ENCODE data around the gene MOB3A. TPM values are rescaled to one million over a fixed set of nuclear protein-coding genes. Genes with fewer than 3 reads are reported as not detected.
"Not testable (repeated sequence)": the region's sequence is repeated elsewhere in the genome, so short reads cannot be mapped to it uniquely, and the experiment has no call there.

Gene MOB3A
- total RNA-seq, 2 donors from 2014 or later, result 37.9 to 48.4 TPM

DNA sequence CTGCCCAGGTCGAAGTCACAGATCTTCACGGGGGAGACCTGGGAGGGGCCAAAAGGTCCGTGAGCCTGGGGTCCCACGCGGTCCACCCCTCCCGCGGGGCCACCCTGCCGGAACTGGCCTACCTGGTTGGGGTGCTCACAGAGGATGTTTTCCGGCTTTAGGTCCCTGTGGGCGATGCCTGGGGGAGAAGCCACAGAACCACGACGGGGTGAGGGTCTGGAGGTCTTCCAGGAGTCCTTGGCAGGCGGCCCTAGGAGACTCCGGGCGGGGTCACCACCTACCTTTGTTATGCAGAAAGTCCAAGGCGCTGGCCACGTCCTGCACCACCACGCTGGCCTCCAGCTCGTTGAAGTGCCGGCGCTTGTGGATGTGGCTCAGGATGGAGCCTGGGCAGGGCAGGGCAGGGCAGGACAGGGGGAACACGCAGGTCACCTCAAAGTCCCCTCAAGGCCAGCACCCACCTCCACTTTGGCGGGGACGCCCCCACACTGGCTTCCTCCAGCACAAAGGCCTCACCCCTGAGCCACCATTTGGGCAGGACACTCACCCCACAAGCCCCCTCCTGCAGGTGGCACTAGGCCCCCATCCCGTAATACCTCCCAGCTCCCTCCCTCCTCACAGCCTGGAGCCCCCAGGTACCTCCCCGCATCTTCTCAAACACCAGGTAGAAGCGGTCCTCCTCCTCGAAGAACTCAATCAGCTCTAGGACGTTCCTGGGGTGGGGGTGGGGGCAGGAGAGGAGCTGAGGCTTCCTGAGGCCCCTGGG is 53.5 kb downstream of the MOB3A start:
- ATAC-seq, result peak; percentile 16
- DNase-seq, result peak; percentile 54 to 61
- intact Hi-C loops (cut with DNase I, micrococcal nuclease), result no loop called here

DNA sequence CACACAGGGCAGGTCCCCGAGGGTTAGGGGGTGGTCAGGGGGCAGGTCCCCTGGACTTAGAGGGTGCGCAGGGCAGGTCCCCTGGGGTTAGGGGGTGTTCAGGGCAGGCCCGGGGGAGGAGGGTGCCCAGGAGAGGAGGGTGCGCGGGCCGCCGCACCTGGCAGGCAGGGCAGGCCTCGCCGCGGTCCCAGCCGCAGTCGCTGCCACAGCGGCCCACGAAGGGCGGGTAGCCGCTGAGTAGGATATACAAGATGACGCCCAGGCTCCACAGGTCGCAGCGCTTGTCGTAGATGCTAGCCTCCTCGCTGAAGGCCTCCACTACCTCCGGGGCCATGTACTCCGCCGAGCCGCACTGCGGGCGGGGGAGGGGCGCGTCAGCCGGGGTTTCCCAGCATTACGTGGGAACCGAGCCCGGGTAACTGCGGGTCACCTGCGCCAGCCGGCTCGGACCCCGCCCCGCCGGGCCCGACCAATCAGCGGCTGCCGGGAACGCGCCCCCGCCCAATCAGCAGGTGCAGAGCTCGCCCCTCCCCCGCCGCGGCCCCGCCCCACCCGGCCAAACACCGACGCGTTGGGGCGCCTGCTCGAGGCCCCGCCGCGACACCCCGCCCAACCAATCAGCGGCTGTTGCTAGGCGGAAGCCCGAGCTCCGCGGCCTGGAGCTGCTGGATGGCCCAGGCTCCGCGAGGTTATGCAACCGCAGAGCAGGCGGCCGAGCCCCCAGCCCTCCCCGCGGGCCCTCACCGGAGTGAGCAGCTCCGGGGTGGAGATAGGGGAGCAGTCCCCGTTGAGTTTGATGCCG is 54.2 kb downstream of the MOB3A start:
- intact Hi-C loops (cut with DNase I, micrococcal nuclease), result no loop called here
- peak; percentile 98 to 99 for DNase-seq
- peak; percentile 87 for ATAC-seq

DNA sequence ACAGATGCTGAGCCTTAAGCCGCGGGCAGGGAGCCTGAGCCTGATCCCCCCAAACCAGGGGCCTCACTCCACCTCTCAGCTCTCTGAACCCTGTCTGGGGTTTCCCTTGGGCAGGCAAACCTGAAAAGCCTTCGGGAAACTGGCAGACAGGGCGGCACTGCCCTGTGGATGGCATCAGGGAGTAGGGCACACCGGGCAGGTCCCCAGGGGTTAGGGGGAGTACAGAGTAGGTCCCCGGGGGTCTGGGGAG is 54.8 kb downstream of the MOB3A start:
- DNase-seq (peak in 1 of 2 donors; percentile 45), ATAC-seq (no peak)
- intact Hi-C loops (cut with DNase I, micrococcal nuclease), result no loop called here

DNA sequence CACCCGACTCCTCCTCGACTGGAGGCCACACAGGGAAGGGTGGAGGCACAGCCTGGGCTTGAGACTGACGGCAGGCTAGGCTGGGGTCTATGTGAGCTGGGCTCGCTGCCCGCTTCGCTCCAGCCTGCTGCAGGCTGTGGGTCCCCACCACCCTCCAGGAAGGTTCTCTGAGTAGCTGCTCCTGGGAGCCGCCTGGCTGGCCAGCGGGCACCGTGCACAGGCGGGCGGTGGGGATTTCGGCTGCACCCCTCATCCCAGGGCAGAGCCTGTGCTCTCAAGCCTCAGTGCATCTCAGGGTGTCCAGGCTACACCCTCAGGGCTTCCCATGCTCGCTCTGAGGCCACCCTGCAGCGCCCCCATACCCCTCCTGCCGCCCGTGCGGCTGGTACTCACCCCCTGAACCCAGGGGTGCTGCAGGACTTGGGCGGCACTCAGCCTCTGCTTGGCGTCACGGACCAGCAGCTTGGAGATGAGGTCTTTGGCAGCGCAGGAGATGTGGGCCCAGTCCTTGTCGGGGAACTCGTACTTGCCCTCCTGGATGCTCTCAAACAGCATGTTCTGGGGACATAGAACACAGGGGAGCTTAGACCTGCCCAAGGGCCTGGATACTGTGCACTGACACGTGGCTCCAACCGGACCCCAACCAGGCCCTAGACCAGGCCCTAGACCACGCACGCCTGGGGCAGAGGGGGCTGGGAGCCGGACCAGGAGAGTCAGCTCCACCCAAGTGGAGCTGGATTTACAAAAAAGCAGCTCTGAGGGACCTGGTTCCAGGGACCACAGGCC is 55.3 kb downstream of the MOB3A start:
- ATAC-seq, result no peak
- intact Hi-C loops (cut with DNase I, micrococcal nuclease), result no loop called here
- DNase-seq, result peak; percentile 17 to 29

DNA sequence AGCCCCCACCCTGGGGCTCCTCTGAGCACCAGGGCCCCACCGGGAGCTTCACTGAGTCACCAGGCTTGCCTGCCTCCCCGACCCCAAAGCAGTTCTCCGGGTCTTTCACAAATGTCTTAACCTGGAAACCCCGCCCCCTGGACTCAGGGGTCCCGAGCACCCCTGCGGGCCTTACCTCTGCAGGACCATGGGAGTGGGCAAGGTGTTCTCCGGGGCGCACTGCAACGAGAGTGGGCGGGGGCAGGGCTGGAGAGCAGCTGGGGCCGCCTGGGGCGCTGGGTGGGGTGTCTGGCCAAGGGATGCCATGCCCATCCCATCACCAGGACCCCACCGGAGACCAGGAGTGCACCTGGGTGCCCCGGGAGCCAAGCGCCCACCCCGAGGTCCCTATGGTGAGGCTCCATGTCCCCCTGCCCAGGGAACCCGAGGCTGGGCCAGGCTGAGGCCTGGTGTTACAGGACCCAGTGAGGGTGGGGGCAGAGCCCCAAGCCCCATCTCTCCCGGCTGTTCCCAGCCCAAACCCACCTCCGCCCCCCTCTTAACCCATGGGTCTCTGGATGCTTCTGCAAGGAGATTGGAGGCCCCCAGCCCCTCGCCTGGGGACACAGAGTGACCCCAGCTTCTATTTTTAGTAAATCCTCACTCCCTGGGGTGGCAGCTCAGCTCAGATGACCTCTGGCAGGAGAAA is 56.0 kb downstream of the MOB3A start:
- ATAC-seq (no peak), DNase-seq (peak; percentile 30 to 31)
- intact Hi-C loops (cut with DNase I, micrococcal nuclease), result no loop called here

DNA sequence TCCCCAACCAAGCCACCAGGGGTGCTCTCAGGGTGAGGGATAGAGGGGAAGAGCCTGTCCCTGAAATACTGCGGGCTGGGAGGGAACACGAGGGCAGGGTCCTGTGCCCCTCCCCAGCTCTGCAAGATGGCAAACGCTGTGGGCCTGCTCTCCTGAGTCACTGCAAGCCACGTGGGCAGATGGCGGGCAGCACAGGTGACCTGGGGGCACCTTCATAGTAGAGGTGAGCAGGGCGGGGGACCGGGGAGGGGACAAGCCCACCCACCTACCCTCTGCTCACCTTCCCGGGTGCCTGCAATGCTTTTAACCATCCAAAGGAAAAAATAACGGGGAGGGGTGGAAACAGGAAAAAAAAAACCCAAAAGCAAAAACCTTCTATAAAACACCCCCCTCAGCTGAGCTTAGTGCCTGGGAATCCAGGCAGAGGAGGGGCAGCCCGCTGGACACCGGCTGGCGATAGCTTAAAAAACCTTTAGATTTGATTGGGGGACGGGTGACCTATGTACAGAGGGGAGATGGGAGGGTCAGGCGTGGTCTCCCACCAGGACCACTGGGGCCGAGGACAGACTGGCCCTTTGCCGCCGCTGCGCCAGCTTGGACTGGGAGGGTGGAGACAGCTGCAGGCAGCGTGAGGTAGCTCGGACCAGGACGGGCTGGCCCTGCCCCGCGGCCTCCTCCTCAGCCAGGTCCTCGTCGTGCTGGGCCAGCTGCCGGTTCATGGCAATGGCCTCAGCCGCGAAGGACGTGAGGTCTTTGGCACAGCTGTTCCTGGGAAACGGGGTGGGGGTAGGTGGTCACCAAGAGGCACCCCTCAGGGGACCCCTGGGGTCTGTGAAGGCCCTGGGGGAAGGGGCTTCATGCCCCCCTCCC is 56.8 kb downstream of the MOB3A start:
- peak in 1 of 2 donors; percentile 30 for DNase-seq
- intact Hi-C loops (cut with DNase I, micrococcal nuclease), result no loop called here
- no peak for ATAC-seq

DNA sequence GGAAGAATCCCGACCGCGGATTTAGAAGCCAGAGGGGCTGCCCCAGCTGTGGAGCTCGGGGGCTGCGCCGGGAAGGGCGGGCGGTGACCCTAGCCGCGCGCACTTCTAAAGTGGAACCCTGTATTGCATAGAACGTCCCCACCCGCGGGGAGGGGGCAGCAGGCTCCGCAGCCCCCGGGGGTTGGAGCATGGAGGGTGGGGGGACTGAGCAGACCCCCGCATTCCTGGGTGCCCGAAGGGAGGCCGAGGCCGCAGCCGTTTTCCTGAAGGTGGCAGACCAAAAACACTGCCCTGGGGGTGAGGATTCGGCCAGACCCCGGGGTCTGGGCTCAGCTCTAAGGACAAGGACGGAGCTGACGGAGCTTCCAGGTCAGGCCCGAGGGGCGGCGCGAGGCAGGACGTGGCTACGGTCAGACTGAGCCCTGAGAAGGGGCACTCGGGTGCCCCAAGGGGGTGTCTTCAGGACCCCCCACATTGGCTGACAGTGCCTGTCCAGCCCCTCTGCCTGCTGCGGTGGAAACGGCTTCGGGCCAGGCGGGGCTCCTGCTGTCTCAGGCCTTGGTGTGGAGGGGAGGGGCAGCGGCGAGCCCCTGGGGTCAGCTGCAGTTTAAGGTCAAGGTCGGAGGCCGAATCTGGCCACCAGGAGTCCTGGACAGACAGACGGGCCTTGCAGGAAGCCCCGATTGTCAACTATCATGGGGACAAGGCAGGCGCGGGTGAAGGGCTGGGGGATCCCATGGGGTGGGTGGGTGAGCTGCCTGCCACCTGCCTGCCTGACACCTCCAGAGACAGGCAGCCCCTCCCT is 57.6 kb downstream of the MOB3A start:
- no peak for ATAC-seq
- no peak for DNase-seq
- intact Hi-C loops (cut with DNase I, micrococcal nuclease), result no loop called here

DNA sequence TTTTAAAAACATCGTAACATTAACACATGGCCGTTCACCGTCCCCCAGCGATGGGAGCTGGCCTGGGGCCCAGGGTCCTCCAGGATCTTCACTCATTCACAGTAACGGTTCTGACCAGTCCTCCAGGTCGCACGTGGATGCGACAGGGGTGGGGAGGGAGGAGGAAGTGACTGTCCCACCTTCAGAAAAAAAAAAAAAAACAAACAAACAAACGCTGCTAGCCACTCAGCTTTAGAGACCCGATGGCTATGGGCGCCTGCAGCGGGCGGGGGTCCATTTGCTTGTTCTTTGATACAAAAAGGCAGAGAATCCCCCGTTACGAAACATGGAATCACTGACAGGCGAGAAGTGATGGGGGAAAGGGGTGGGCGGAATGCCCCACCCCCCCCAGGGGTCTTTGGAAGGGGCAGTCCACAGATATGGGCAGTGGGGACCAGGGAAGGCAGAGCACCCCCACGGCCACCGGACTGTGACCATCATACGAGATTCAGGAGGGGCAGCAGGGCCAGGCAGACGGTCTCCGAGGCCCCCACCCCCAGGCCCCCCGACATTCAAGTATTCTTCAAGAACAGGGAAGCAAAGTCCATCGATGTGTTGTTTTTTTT is 58.4 kb downstream of the MOB3A start:
- DNase-seq, result no peak
- intact Hi-C loops (cut with DNase I, micrococcal nuclease), result no loop called here
- ATAC-seq, result no peak

DNA sequence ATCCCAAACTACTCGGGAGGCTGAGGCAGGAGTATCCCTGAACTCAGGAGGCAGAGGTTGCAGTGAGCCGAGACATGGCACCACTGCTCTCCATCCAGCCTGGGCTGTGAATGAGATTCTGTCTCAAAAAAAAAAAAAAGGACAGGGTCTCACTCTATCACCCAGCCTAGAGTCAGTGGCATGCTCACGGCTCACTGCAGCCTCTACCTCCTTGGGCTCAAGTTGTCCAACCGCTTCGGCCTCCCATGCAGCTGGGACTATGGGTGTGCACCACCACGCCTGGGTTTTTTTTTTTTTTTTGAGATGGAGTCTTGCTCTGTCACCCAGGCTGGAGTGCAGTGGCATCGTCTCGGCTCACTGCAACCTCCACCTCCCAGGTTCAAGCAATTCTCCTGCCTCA is 59.7 kb downstream of the MOB3A start:
- ATAC-seq (no peak), DNase-seq (no peak)
- intact Hi-C loops (cut with DNase I, micrococcal nuclease), result no loop called here

DNA sequence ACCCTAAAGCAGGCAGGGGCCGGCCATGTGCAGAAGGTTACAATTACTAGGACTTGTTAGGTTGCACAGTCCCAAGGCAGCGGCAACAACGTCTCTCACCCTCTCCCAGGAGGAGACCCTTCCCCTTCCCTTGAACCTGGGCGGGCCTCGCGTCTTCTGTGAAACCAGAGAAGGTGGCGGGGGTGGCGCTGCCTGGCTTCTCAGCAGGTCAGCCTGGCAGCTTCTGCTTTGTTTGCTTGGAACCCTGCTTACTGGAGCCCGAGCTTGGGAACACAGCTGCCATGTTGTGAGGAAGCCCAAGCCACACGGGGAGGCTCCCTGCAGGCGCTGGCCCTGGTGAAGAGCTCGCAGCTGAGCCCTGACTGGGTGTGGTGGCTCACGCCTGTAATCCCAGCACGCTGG is 60.5 kb downstream of the MOB3A start:
- ATAC-seq, result no peak
- intact Hi-C loops (cut with DNase I, micrococcal nuclease), result no loop called here
- DNase-seq, result peak; percentile 25 to 42

DNA sequence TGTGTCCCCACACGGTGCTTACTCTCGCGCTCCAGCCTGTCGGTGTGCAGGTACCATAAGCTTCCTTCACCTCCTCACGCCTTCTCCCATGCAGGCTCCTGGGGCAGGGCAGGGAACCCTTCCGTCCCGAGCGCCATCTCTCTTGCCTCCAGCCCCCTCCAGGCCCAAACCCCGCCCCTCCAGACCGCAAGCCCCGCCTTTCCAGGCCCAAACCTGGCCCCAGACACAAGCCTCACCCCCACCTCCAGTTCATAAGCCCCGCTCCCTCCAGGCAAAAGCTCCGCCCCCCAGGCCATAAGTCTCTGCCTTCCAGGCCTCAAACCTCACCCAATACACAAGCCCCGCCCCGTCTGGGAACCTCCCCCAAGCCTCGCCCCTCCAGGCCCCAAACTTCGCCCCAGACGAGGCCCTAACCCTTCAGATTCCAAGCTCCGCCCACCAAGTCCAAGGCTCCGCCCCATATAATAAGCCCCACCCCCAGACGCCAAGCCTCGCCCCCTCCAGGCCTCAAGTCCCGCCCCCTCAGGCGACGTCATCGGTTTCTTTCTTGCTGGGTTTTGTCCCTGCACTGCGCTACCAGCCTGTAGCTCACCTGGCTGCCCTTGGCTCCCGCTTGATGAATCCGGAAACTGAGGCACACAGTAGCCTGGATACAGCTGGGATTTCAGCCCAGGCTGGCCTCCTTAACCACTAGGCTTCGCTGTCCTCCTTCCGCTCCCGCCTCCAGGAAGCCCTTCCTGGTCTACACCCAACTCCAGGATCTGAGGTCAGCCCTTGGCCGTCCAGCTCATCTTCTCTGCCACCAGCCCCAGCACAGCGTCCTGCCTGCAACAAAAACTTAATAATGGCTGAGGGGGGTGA is 61.2 kb downstream of the MOB3A start:
- DNase-seq (peak; percentile 82 to 91), ATAC-seq (peak; percentile 55)
- intact Hi-C loops (cut with DNase I, micrococcal nuclease), result no loop called here

DNA sequence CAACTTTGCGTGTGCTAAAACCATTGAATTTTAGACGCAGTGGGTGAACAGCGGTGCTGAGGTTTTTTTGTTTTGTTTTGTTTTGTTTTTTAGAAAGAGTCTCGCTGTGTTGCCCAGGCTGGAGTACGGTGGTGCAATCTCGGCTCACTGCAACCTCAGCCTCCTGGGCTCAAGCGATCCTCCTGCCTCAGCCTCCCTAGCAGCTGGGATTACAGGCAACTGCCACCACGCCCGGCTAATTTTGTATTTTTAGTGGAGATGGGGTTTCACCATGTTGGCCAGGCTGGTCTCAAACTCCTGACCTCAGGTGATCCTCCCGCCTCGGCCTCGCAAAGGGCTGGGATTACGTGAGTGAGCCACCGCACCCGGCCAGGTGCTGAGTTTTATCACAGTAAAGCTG is 61.9 kb downstream of the MOB3A start:
- intact Hi-C loops (cut with DNase I, micrococcal nuclease); ATAC-seq; DNase-seq: not testable (repeated sequence)

DNA sequence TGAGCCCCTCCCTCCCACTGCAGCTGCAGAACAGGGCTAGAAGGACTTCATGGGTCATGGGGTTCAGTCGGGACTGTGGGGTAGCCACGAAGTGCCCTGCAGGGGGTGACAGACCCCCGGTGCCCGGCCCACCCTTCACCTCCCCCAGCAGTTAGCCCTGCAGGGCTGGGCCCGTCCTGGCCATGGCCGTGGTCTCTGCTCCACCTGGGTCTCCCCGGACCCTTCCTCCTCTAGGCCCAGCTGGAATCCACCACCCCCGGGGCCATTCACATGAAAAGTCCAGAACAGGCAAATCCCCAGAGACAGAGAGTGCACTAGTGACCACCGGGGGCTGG is 62.3 kb downstream of the MOB3A start:
- intact Hi-C loops (cut with DNase I, micrococcal nuclease), result no loop called here
- DNase-seq, result peak; percentile 9 to 37
- ATAC-seq, result no peak

DNA sequence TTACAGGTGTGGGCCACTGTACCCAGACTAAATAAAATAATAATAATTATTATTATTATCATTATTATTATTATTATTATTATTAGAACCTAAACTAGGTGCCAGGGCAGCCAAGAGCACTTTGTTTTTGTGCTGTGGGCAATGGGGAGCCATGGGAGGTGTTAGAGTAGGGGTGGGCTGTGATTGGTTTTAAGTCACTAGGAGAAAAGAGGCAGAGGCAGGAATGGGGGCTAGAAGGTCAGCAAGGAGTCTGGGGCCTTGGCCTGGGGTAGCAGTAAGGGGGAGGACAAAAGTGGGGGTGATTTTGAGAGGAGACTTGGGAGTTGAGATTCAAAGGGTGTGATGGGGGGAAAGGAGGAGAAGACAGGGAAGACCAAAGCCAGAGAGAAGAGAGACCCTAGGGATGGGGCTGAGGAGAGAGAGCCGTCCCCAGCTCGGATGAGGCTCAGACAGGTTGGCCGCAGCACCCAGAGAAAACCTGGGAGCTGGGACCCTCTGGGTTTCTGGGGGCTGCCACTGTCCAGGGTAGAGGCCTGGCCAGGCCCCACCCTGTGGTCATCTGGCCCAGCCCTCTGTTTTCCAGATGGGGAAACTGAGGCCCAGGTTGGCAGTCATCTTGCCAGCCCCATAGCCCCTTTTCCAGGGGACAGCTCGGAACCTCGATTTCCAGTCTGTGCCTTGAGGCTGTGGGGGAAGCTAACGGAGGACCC is 62.9 kb downstream of the MOB3A start:
- intact Hi-C loops (cut with DNase I, micrococcal nuclease), result no loop called here
- DNase-seq (peak; percentile 8 to 26), ATAC-seq (no peak)

DNA sequence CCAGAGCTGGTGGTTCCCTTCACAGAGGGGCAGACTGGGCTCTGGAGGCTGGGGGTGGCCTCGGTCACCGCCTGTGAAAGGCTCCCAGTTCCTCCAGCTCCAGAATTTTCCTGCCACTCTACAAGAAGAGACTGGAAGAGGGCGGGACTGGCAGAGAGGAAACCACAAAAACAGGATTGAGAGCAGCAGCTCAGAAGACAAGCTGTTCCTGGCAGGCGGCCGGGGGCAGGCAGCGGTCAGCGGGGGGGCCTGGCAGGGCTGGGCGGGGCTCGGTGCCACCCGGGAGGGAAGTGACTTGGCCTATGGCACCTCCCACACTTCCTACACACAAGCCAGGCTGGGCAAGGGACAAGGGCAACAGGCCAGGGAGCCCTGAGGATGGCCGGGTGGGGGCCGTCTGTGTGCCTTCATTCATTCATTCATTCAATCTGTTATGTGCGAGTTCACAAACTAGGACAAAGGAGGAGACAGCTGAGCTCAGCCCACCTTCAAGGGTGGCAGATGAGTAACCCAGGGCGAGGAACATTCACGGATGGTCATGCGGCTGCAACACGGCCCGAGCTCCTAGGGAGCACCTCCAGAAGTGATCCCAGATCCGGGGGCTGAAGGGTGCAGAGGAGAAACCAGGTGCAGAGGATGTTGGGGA is 63.7 kb downstream of the MOB3A start:
- peak; percentile 93 to 98 for DNase-seq
- peak; percentile 87 for ATAC-seq
- intact Hi-C loops (cut with DNase I, micrococcal nuclease), result no loop called here
